ENCODE measurements around the gene METTL4. TPM values are rescaled to one million over a fixed set of nuclear protein-coding genes. Genes with fewer than 3 reads are reported as not detected.

Gene METTL4
- total RNA-seq, 4 donors from 2014 or later = 6.9 to 11.5 (median 9.2) TPM

DNA sequence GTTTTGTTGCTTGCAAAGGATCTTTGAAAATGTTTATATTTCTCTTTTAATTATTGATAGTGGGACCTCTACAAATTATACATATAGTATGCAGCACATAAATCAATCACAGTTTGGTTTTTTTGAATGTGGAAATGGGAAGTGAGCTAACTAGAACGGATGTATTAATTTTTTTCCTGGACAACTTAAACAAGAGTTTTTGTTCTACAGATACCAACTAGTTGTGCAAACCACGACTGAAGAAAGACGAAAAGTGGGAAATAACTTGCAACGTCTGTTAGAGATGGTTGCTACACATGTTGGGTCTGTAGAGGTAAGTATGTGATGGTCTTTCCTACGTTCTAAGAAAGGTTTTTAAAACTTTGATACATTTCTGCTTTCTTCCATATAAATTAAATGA, 39.2 kb upstream of the METTL4 start:
- Histone ChIP-seq H3K27ac (no peak overlapping the region), H3K4me1 (peaks cover 0 to 9% (median 0%) of the 10 kb centered on the region in 4 donors), H3K9me3 (no peaks in the 10 kb centered on the region), H3K4me3 (no peak overlapping the region), H3K36me3 (peaks cover 0 to 10% (median 0%) of the 10 kb centered on the region in 3 donors), H3K27me3 (no peaks in the 10 kb centered on the region)
- TF ChIP-seq EP300 (IDR thresholded peaks at IDR 0.05) (no peak), POLR2A (IDR thresholded peaks at IDR 0.05) (no peak)
- TF ChIP-seq, protein P1, sequence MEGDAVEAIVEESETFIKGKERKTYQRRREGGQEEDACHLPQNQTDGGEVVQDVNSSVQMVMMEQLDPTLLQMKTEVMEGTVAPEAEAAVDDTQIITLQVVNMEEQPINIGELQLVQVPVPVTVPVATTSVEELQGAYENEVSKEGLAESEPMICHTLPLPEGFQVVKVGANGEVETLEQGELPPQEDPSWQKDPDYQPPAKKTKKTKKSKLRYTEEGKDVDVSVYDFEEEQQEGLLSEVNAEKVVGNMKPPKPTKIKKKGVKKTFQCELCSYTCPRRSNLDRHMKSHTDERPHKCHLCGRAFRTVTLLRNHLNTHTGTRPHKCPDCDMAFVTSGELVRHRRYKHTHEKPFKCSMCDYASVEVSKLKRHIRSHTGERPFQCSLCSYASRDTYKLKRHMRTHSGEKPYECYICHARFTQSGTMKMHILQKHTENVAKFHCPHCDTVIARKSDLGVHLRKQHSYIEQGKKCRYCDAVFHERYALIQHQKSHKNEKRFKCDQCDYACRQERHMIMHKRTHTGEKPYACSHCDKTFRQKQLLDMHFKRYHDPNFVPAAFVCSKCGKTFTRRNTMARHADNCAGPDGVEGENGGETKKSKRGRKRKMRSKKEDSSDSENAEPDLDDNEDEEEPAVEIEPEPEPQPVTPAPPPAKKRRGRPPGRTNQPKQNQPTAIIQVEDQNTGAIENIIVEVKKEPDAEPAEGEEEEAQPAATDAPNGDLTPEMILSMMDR (IDR thresholded peaks at IDR 0.05) = no peak
- no peak for DNase-seq (ENCODE audit: low spot score in 2 of 2)
- 77 to 84% methylated on average over 5 of the region's 5 CpGs for WGBS, 2 donors

DNA sequence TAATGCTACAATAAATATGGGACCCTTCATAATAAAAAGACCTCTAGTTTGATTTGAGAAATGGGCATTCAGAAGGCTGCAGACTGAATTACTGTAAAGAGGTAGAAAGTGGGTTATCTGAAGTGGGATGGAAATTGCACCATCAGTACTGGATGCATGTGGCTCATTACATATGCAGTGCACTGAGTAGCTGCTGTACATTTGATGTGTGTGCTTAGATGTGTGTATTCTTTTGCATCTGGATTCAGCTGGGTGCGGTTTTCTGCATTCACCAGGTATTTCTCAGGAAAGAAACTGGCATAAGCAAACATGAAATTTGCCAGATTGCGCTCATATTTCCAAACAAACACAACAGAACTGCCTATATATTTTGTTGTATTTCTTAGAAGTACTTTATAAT, 38.3 kb upstream of the METTL4 start:
- Histone ChIP-seq H3K27me3 (no peaks in the 10 kb centered on the region), H3K36me3 (peaks cover 0 to 1% (median 0%) of the 10 kb centered on the region in 3 donors), H3K27ac (no peak overlapping the region), H3K4me1 (peaks cover 0 to 9% (median 0%) of the 10 kb centered on the region in 4 donors), H3K9me3 (no peaks in the 10 kb centered on the region), H3K4me3 (no peak overlapping the region)
- no peak for TF ChIP-seq EP300 (IDR thresholded peaks at IDR 0.05)
- TF ChIP-seq POLR2A (IDR thresholded peaks at IDR 0.05) = no peak
- TF ChIP-seq, protein P1 (IDR thresholded peaks at IDR 0.05) = no peak
- WGBS, 2 donors = 97 to 98% methylated on average over 2 of the region's 2 CpGs
- no peak for DNase-seq (ENCODE audit: low spot score in 2 of 2)

DNA sequence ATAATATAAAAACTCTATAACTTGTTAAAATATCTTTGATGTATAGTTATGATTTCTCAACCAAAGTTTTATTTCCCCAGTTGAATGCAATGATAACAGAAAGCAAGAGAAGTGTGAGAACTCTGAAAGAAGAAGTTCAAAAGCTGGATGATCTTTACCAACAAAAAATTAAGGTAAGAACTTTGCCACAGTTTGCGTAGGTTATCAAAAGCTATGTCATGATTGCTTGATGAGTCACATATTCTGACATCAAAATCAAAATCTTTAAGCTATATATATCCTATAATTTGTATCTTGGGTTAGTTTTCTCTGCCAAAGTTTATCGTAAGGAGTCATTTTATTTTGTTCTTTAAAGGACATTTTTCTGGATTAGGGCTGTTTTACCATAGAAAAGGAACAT, 35.0 kb upstream of the METTL4 start:
- TF ChIP-seq EP300 (IDR thresholded peaks at IDR 0.05) = no peak
- no peak for TF ChIP-seq POLR2A (IDR thresholded peaks at IDR 0.05)
- TF ChIP-seq, protein P1 (IDR thresholded peaks at IDR 0.05) = no peak
- Histone ChIP-seq H3K27ac (peak overlapping the region in 2 of 4 donors; percentile 15 to 40), H3K9me3 (no peaks in the 10 kb centered on the region), H3K36me3 (no peaks in the 10 kb centered on the region), H3K4me1 (peaks cover 0 to 9% (median 0%) of the 10 kb centered on the region in 4 donors), H3K27me3 (no peaks in the 10 kb centered on the region), H3K4me3 (no peak overlapping the region)
- DNase-seq (ENCODE audit: low spot score in 2 of 2) = no peak
- 81 to 86% methylated on average over 2 of the region's 2 CpGs for WGBS, 2 donors

DNA sequence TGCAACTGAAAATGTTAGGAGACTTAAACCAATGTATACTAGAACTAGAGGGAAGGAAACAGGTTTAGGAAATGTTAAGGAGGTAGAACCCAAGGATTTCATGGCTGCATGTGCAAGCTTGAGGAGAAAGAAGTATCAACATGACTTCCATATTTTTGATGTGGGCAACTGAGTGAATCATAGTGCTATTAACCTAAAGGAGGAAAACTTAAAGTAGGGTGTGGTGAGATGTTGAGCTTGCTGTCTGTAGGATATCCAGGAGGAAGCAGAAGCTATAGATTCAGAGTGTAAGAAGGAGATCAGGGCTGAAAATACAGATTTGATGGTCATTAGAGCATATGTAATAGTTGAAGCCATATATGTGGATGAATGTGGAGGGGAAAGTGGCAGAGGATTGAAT, 31.5 kb upstream of the METTL4 start:
- no peak overlapping the region for H3K27ac ChIP-seq
- TF ChIP-seq, protein P1 (IDR thresholded peaks at IDR 0.05) = no peak
- TF ChIP-seq EP300 (IDR thresholded peaks at IDR 0.05) (no peak), POLR2A (IDR thresholded peaks at IDR 0.05) (no peak)
- no peak overlapping the region for H3K4me3 ChIP-seq
- no peak for DNase-seq (ENCODE audit: low spot score in 2 of 2)
- peaks cover 0 to 9% (median 0%) of the 10 kb centered on the region in 4 donors for H3K4me1 ChIP-seq
- no peaks in the 10 kb centered on the region for H3K36me3 ChIP-seq
- no peaks in the 10 kb centered on the region for H3K9me3 ChIP-seq
- no peaks in the 10 kb centered on the region for H3K27me3 ChIP-seq

DNA sequence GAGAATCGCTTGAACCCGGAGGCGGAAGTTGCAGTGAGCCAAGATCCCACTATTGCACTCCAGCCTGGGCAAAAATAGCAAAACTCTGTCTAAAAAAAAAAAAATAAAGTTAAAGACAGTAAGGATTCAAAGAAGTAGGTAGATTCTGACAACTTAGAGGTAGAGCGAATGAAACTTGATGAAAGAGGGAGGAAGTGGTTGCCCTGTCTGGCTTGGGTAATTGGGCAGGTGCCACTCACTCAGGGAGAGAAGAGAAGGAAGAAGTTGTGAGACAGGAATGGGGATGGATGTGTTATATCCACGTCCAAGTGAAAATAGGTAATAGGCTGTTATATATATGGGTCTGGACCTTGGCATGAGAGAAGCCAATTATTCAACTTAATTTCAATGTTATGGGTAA, 26.3 kb upstream of the METTL4 start:
- H3K36me3 ChIP-seq = no peaks in the 10 kb centered on the region
- H3K27me3 ChIP-seq = no peaks in the 10 kb centered on the region
- H3K9me3 ChIP-seq = no peaks in the 10 kb centered on the region
- no peak for TF ChIP-seq EP300 (IDR thresholded peaks at IDR 0.05)
- no peak for DNase-seq (ENCODE audit: low spot score in 2 of 2)
- WGBS, 2 donors = 91 to 93% methylated on average over 5 of the region's 5 CpGs
- no peak overlapping the region for H3K27ac ChIP-seq
- H3K4me3 ChIP-seq = no peak overlapping the region
- H3K4me1 ChIP-seq = no peaks in the 10 kb centered on the region

DNA sequence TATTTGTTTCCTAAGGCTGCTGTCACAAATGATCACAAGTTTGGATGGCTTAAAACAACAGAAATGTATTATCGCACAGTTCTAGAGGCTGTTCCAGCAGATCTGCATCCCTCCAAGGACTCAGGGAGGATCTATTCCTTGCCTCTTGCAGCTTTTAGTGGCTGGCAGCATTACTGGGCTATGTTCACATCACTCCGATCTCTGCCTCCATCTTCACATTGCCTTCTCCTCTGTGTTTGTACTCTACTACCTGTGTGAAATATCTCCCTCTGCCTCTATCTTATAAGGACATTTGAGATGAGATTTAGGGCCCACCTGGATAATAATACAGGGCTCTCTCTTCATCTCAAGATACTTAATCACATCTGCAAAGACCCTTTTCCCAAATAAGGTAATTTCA, 19.0 kb upstream of the METTL4 start:
- Histone ChIP-seq H3K27me3 (no peaks in the 10 kb centered on the region), H3K9me3 (no peaks in the 10 kb centered on the region), H3K4me1 (peaks cover 0 to 10% (median 0%) of the 10 kb centered on the region in 4 donors), H3K27ac (peak overlapping the region in 3 of 4 donors; percentile 49 to 63 (median 52)), H3K36me3 (no peaks in the 10 kb centered on the region), H3K4me3 (peak overlapping the region in 1 of 4 donors; percentile 10)
- no peak for DNase-seq (ENCODE audit: low spot score in 2 of 2)
- 69 to 76% methylated on average over 2 of the region's 2 CpGs for WGBS, 2 donors
- no peak for TF ChIP-seq POLR2A (IDR thresholded peaks at IDR 0.05)
- TF ChIP-seq EP300 (IDR thresholded peaks at IDR 0.05) = no peak
- TF ChIP-seq, protein P1 (IDR thresholded peaks at IDR 0.05) = no peak
